H1 (cell line): ENCODE measurements around the gene NADK. TPM values are rescaled to one million over a fixed set of nuclear protein-coding genes. Genes with fewer than 3 reads are reported as not detected.
A peak's percentile ranks its signal among the peaks of the same experiment; 100 is the strongest.

Source experiments
- CTCF ChIA-PET: fragments of 300-600 bp; sonication (Branson Sonifier 250); formaldehyde crosslinking; loops from one replicate; lab custom pipeline; 2021; ENCODE audit not compliant: partially characterized antibody; lab: Charles Lee
- POLR2A ChIA-PET: fragments of 300-600 bp; sonication (Branson Sonifier 250); formaldehyde crosslinking; loops from one replicate; lab custom pipeline; 2021; ENCODE audit warnings: inconsistent platforms; ENCODE audit not compliant: partially characterized antibody; lab: Charles Lee
- DNase-seq, 2 experiments: peaks; one replicate each; pipeline versions ENCODE4 v3.0.0 to v3.0.0-alpha.2; 2010 to 2022; ENCODE audit warnings: low spot score in 2 of 2, low read depth in 1 of 2, mixed read lengths in 1 of 2
- FAIRE-seq: peaks from 2 replicates; lab custom pipeline; 2011; peaks lifted over from hg19 to GRCh38; lab: Jason Lieb, UNC
- H2AFZ ChIP-seq: 2 replicates; pipeline ENCODE4 v1.8.1; 2012; ENCODE audit warnings: low read length, inconsistent platforms
- H2AK5ac ChIP-seq: 2 replicates; pipeline ENCODE4 v1.6.1; 2013; ENCODE audit warnings: low read depth, low read length
- H2BK120ac ChIP-seq: replicated peaks from 2 replicates; pipeline ENCODE3; 2013; ENCODE audit warnings: low read depth, low read length, inconsistent platforms
- H2BK12ac ChIP-seq: 2 replicates; pipeline ENCODE4 v1.6.1; 2013; ENCODE audit warnings: low read depth, low read length
- H2BK15ac ChIP-seq: 2 replicates; pipeline ENCODE4 v1.6.1; 2013; ENCODE audit warnings: low read length
- H2BK20ac ChIP-seq: 2 replicates; pipeline ENCODE4 v1.6.1; 2013; ENCODE audit warnings: low read length
- H2BK5ac ChIP-seq: 2 replicates; pipeline ENCODE4 v1.6.1; 2013; ENCODE audit warnings: low read depth, low read length
- H3K14ac ChIP-seq: 2 replicates; pipeline ENCODE4 v1.6.1; 2013; ENCODE audit warnings: inconsistent platforms; ENCODE audit not compliant: insufficient read length
- H3K18ac ChIP-seq: 2 replicates; pipeline ENCODE4 v1.6.1; 2013; ENCODE audit warnings: low read length; ENCODE audit errors: extremely low read depth
- H3K23ac ChIP-seq: 2 replicates; pipeline ENCODE4 v1.6.1; 2013; ENCODE audit warnings: inconsistent platforms; ENCODE audit not compliant: insufficient read length
- H3K23me2 ChIP-seq: 2 replicates; pipeline ENCODE4 v1.6.1; 2013; ENCODE audit warnings: low read depth, low read length
- H3K27ac ChIP-seq: 2 replicates; pipeline ENCODE4 v1.6.1; 2011; ENCODE audit warnings: low read depth, low read length, inconsistent platforms
- H3K27me3 ChIP-seq, 4 experiments: replicated peaks in 1 of 4; 1 replicate in 1 of 4; 2 replicates in 3 of 4; pipeline versions ENCODE4 v1.6.1 to v1.8.1; 2011 to 2013; ENCODE audit warnings: low read length in 3 of 4, mild to moderate bottlenecking in 3 of 4, inconsistent platforms in 2 of 4, mixed read lengths in 2 of 4, moderate library complexity in 1 of 4; ENCODE audit not compliant: control insufficient read depth in 3 of 4, insufficient read depth in 3 of 4; ENCODE audit errors: extremely low read depth in 1 of 4
- H3K36me3 ChIP-seq, 4 experiments: 2 replicates each; pipeline versions ENCODE4 v1.6.1 to v1.8.1; 2011 to 2013; ENCODE audit warnings: mild to moderate bottlenecking in 4 of 4, low read length in 3 of 4, moderate library complexity in 2 of 4, control low read depth in 1 of 4, inconsistent platforms in 1 of 4; ENCODE audit not compliant: insufficient read depth in 4 of 4, control insufficient read depth in 2 of 4
- H3K4ac ChIP-seq: replicated peaks from 2 replicates; pipeline ENCODE3; 2013; ENCODE audit warnings: low read length, low read depth, mixed read lengths, inconsistent platforms; ENCODE audit not compliant: insufficient read length
- H3K4me1 ChIP-seq, 4 experiments: replicated peaks in 1 of 4; 1 replicate in 1 of 4; 2 replicates in 3 of 4; pipeline versions ENCODE4 v1.6.1 to v1.8.1; 2011 to 2013; ENCODE audit warnings: low read length in 3 of 4, inconsistent platforms in 2 of 4, mixed read lengths in 1 of 4; ENCODE audit not compliant: insufficient read depth in 4 of 4, control insufficient read depth in 3 of 4
- H3K4me2 ChIP-seq, 2 experiments: 2 replicates each; pipeline versions ENCODE4 v1.6.1 to v1.8.1; 2011 to 2013; ENCODE audit warnings: low read depth in 2 of 2, low read length in 2 of 2, control low read depth in 1 of 2, inconsistent platforms in 1 of 2, mild to moderate bottlenecking in 1 of 2; ENCODE audit not compliant: insufficient read depth in 1 of 2
- H3K4me3 ChIP-seq, 4 experiments: fragments of 200-600, 300-600 bp in 1 of 4; sonication (generic), shearing (Covaris generic), sonication (Bioruptor Twin) in 1 of 4; 2 replicates each; pipeline versions ENCODE4 v1.5.1 to v1.8.1; 2011 to 2016; ENCODE audit warnings: low read length in 4 of 4, low read depth in 3 of 4, control low read depth in 2 of 4, inconsistent platforms in 2 of 4, mild to moderate bottlenecking in 2 of 4, mixed read lengths in 1 of 4, moderate library complexity in 1 of 4; ENCODE audit not compliant: insufficient read depth in 2 of 4; ENCODE audit errors: extremely low read depth in 1 of 4
- H3K56ac ChIP-seq: replicated peaks from 2 replicates; pipeline ENCODE3; 2013; ENCODE audit warnings: low read depth, mild to moderate bottlenecking, mixed read lengths, low read length, inconsistent platforms; ENCODE audit not compliant: insufficient read length
- H3K79me1 ChIP-seq: 2 replicates; pipeline ENCODE4 v1.6.1; 2013; ENCODE audit warnings: low read depth, low read length, control low read depth
- H3K79me2 ChIP-seq, 2 experiments: 2 replicates each; pipeline versions ENCODE4 v1.6.1 to v1.8.1; 2012 to 2013; ENCODE audit warnings: low read length in 2 of 2, mild to moderate bottlenecking in 2 of 2, inconsistent platforms in 1 of 2; ENCODE audit not compliant: insufficient read depth in 2 of 2, control insufficient read depth in 1 of 2
- H3K9ac ChIP-seq, 4 experiments: replicated peaks in 1 of 4; 1 replicate in 1 of 4; 2 replicates in 3 of 4; pipeline versions ENCODE4 v1.6.1 to v1.8.1; 2011 to 2013; ENCODE audit warnings: low read depth in 3 of 4, low read length in 3 of 4, control low read depth in 2 of 4, mild to moderate bottlenecking in 2 of 4, moderate library complexity in 2 of 4, inconsistent platforms in 1 of 4; ENCODE audit errors: extremely low read depth in 1 of 4
- H3K9me3 ChIP-seq, 2 experiments: 2 replicates each; pipeline versions ENCODE4 v1.6.1 to v1.8.1; 2012 to 2013; ENCODE audit warnings: mild to moderate bottlenecking in 2 of 2, moderate library complexity in 2 of 2, control low read depth in 1 of 2, inconsistent platforms in 1 of 2, low read depth in 1 of 2, low read length in 1 of 2, mixed read lengths in 1 of 2; ENCODE audit not compliant: insufficient read depth in 2 of 2
- H4K20me1 ChIP-seq, 2 experiments: replicated peaks in 1 of 2; 2 replicates each; pipeline versions ENCODE3 to v1.8.1; 2011 to 2013; ENCODE audit warnings: inconsistent platforms in 2 of 2, low read length in 2 of 2, mild to moderate bottlenecking in 1 of 2; ENCODE audit not compliant: insufficient read depth in 2 of 2, control insufficient read depth in 1 of 2
- H4K5ac ChIP-seq: 2 replicates; pipeline ENCODE4 v1.6.1; 2013; ENCODE audit warnings: low read length, low read depth, mixed read lengths, inconsistent platforms; ENCODE audit not compliant: insufficient read length
- H4K8ac ChIP-seq: 2 replicates; pipeline ENCODE4 v1.8.0; 2013; ENCODE audit warnings: mild to moderate bottlenecking, moderate library complexity, low read length, inconsistent platforms; ENCODE audit not compliant: insufficient read depth; ENCODE audit errors: extremely low read depth
- H4K91ac ChIP-seq: replicated peaks from 2 replicates; pipeline ENCODE3; 2013; ENCODE audit warnings: low read length, mixed read lengths, inconsistent platforms; ENCODE audit not compliant: insufficient read length
- EZH2 ChIP-seq: fragments of 200-600 bp; sonication (generic); IDR thresholded peaks from 2 replicates; pipeline ENCODE4 v1.7.1; 2012; ENCODE audit warnings: low read depth, mild to moderate bottlenecking, moderate library complexity, low read length, inconsistent platforms; ENCODE audit not compliant: severe bottlenecking
- GABPA ChIP-seq: IDR thresholded peaks from 2 replicates; pipeline ENCODE4 v1.6.1; 2011; ENCODE audit warnings: mild to moderate bottlenecking, low read length, moderate library complexity, borderline replicate concordance; ENCODE audit not compliant: insufficient read depth
- PHF8 ChIP-seq: fragments of 200-600 bp; sonication (generic); conservative IDR thresholded peaks from 2 replicates; pipeline ENCODE4 v1.7.1; 2012; ENCODE audit warnings: low read depth, mild to moderate bottlenecking, inconsistent platforms, low read length, moderate library complexity
- RAD21 ChIP-seq, 2 experiments: IDR thresholded peaks in 1 of 2; conservative IDR thresholded peaks in 1 of 2; 2 replicates each; pipeline ENCODE4 v1.6.1; 2011; ENCODE audit warnings: low read depth in 2 of 2, low read length in 2 of 2, improper control_type of control experiment in 1 of 2, inconsistent platforms in 1 of 2, mild to moderate bottlenecking in 1 of 2, moderate library complexity in 1 of 2
- RBBP5 ChIP-seq: IDR thresholded peaks from 2 replicates; pipeline ENCODE4 v1.7.1; 2012; ENCODE audit warnings: low read depth, mild to moderate bottlenecking, inconsistent platforms, low read length, moderate library complexity, borderline replicate concordance
- SIRT6 ChIP-seq: IDR thresholded peaks from one replicate; pipeline ENCODE4 v1.7.1; 2012; ENCODE audit warnings: low read length, inconsistent platforms
- ZNF274 ChIP-seq: IDR thresholded peaks from 2 replicates; pipeline ENCODE4 v1.7.0; 2012; ENCODE audit warnings: low read length, borderline replicate concordance; ENCODE audit errors: extremely low read depth
- WGBS, 2 experiments: shearing (Covaris generic) in 1 of 2; methylation state at CpG; one replicate each; pipeline versions ENCODE4 v1.1.6 to v1.1.7; 2013 to 2015; ENCODE audit warnings: low lambda C conversion rate in 2 of 2, mixed read lengths in 2 of 2, inconsistent platforms in 1 of 2, low coverage in 1 of 2, missing lambda C conversion rate in 1 of 2; ENCODE audit not compliant: insufficient replicate concordance in 2 of 2, insufficient coverage in 1 of 2, insufficient read length in 1 of 2; ENCODE audit errors: extremely low coverage in 1 of 2, missing lambda C conversion rate in 1 of 2; 5-methylcytosine and 5-hydroxymethylcytosine counted together
- polyA plus RNA-seq, 7 experiments: library from polyadenylated mRNA; depleted of rRNA in 3 of 7; stranded (reverse) in 5 of 7; unstranded in 2 of 7; fragments of >200 nt in 5 of 7; fragments of 200-250 nt in 2 of 7; gene quantifications; 1 replicate in 5 of 7; 2 replicates in 1 of 7; 4 replicates in 1 of 7; pipeline versions ENCODE4 v1.2.1 to v1.2.3, GENCODE V29; 2011 to 2013; ENCODE audit warnings: missing spikeins in 2 of 7, mixed read lengths in 2 of 7
- total RNA-seq: library from RNA; stranded (reverse); fragmentation: NEBNext Ultra II Directional; extraction: Animal tissue kit (Norgen Biotek cat#: 25700); gene quantifications from 2 replicates; pipeline ENCODE4 v1.2.1, GENCODE V29; 2021
- TF ChIP-seq, protein P1 (sequence below), 3 experiments: IDR thresholded peaks; 1 replicate in 2 of 3; 2 replicates in 1 of 3; pipeline versions ENCODE4 v1.5.1 to v1.6.1; 2011; ENCODE audit warnings: low read length in 3 of 3, mild to moderate bottlenecking in 3 of 3, inconsistent platforms in 2 of 3, low read depth in 1 of 3, moderate library complexity in 1 of 3; ENCODE audit not compliant: insufficient read depth in 1 of 3; ENCODE audit errors: control extremely low read depth in 1 of 3

NADK gene
- total and polyA plus RNA-seq, 2 of the 8 experiments (the other 6 are each of a cell fraction or from before 2014, with no cell fraction given): 78.0 to 89.7 TPM

DNA sequence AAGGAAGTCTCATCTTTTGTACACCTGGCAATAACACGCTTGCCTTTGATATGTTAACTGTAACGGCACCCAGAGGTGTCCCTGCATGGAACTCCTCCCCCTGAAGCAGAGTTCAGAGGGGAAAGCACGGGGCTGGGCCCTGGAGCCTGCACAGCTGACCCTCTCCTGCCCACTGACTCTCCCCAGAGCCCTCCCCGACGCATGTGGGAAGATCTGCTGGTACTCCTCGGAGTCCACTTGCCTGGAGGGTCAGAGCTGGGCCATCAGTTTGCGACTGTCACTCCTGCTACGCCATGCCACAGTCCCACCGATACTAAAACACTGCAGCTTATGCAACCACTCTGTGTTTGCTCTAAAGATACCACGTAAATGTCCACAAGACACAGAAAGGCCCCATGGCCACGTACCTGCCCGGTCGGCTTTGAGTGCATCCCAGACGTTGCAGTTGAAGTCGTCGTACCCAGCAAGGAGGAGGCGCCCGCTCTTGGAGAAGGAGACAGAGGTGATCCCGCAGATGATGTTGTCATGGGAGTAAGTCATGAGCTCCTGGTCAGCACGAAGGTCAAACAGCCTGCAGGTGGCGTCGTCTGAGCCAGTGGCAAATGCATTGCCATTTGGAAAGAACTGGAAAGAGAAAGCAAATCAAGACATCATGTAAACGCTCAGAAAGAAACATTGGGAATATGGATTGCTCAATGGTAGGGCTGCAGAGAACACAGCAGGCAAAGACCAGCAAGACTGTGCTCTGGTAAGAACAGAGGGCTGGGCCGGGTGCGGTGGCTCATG, 10.6 kb upstream of the NADK start:
- DNase-seq (peak in 1 of 2 experiments; percentile 64), FAIRE-seq (peak; percentile 84)
- H3K23me2 ChIP-seq: no peaks in the 10 kb centered on the region
- H2BK15ac ChIP-seq: no peak overlapping the region
- H3K14ac ChIP-seq: no peak overlapping the region
- no peaks in the 10 kb centered on the region for H3K4me1 ChIP-seq
- no peaks in the 10 kb centered on the region for H3K79me2 ChIP-seq
- H2AK5ac ChIP-seq: no peak overlapping the region
- H2AFZ ChIP-seq: no peak overlapping the region
- no peak overlapping the region for H3K4ac ChIP-seq
- no peak overlapping the region for H3K27ac ChIP-seq
- CTCF ChIA-PET: interaction anchor here (0.6 to 3.1 kb wide), 23 partner anchors 9 to 119 kb away, joined by 3 to 21 read pairs (median 4); no protein-coding TSS in a partner anchor
- no peak overlapping the region for H3K18ac ChIP-seq
- no peaks in the 10 kb centered on the region for H3K27me3 ChIP-seq
- peaks cover 48 to 77% (median 60%) of the 10 kb centered on the region in 4 experiments for H3K36me3 ChIP-seq
- POLR2A ChIA-PET: interaction anchor here (1.0 to 2.1 kb wide), 3 partner anchors 9 to 39 kb away, joined by 3 to 11 read pairs (median 3); no protein-coding TSS in a partner anchor
- H3K4me3 ChIP-seq: no peak overlapping the region
- H2BK120ac ChIP-seq: no peak overlapping the region
- H3K9me3 ChIP-seq: no peaks in the 10 kb centered on the region
- H4K91ac ChIP-seq: no peak overlapping the region
- H4K8ac ChIP-seq: no peak overlapping the region
- peaks cover 15% of the 10 kb centered on the region for H3K79me1 ChIP-seq
- H3K56ac ChIP-seq: no peak overlapping the region
- no peak overlapping the region for H2BK5ac ChIP-seq
- H4K5ac ChIP-seq: no peak overlapping the region
- H3K23ac ChIP-seq: no peak overlapping the region
- 89% methylated on average over 25 of the region's 25 CpGs; no CpG with 5 or more reads in 1 of the 2 experiments for WGBS, 2 experiments
- H3K9ac ChIP-seq: no peak overlapping the region; a peak in 1 of 7 replicates
- H3K4me2 ChIP-seq: no peak overlapping the region
- H2BK20ac ChIP-seq: no peak overlapping the region
- peaks cover 14 to 21% of the 10 kb centered on the region in 2 experiments for H4K20me1 ChIP-seq
- H2BK12ac ChIP-seq: no peak overlapping the region
- TF ChIP-seq PHF8 (no peak), EZH2 (no peak), ZNF274 (no peak), GABPA (no peak; the same call in 1 of the 2 replicates), SIRT6 (no peak), RAD21 (IDR thresholded peaks at IDR 0.05 in 1 of 2, conservative IDR thresholded peaks at IDR 0.05 in 1 of 2; ENCODE audit: low read depth in 2 of 2, low read length in 2 of 2) (peak; percentile 36 to 55), RBBP5 (no peak)
- TF ChIP-seq, protein P1, sequence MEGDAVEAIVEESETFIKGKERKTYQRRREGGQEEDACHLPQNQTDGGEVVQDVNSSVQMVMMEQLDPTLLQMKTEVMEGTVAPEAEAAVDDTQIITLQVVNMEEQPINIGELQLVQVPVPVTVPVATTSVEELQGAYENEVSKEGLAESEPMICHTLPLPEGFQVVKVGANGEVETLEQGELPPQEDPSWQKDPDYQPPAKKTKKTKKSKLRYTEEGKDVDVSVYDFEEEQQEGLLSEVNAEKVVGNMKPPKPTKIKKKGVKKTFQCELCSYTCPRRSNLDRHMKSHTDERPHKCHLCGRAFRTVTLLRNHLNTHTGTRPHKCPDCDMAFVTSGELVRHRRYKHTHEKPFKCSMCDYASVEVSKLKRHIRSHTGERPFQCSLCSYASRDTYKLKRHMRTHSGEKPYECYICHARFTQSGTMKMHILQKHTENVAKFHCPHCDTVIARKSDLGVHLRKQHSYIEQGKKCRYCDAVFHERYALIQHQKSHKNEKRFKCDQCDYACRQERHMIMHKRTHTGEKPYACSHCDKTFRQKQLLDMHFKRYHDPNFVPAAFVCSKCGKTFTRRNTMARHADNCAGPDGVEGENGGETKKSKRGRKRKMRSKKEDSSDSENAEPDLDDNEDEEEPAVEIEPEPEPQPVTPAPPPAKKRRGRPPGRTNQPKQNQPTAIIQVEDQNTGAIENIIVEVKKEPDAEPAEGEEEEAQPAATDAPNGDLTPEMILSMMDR (IDR thresholded peaks at IDR 0.05; ENCODE audit: control extremely low read depth in 1 of 3, insufficient read depth in 1 of 3, low read depth in 1 of 3, low read length in 3 of 3): peak; percentile 63 to 87 (median 79)
